ENCODE measurements around the gene ISOC2. TPM values are rescaled to one million over a fixed set of nuclear protein-coding genes. Genes with fewer than 3 reads are reported as not detected.

Gene ISOC2
- total and polyA plus RNA-seq, 9 of the 15 experiments (the other 6 are each of a cell fraction or from before 2014, with no cell fraction given): 1.2 to 229 (median 58.3) TPM

- TF ChIP-seq, protein P1, sequence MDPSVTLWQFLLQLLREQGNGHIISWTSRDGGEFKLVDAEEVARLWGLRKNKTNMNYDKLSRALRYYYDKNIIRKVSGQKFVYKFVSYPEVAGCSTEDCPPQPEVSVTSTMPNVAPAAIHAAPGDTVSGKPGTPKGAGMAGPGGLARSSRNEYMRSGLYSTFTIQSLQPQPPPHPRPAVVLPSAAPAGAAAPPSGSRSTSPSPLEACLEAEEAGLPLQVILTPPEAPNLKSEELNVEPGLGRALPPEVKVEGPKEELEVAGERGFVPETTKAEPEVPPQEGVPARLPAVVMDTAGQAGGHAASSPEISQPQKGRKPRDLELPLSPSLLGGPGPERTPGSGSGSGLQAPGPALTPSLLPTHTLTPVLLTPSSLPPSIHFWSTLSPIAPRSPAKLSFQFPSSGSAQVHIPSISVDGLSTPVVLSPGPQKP (CRISPR knock-in tag; IDR thresholded peaks at IDR 0.05): peak; percentile 89; the same call in 1 of the 2 replicates
- TF ChIP-seq CEBPB (tag; IDR thresholded peaks at IDR 0.05) (no peak), ZNF77 (CRISPR knock-in tag; IDR thresholded peaks at IDR 0.05) (no peak), TBP (optimal IDR thresholded peaks at IDR 0.05; ENCODE audit: low read depth, low read length) (no peak), FIP1L1 (IDR thresholded peaks at IDR 0.05; ENCODE audit: low read depth, low read length, poor library complexity, severe bottlenecking) (peak; percentile 66), YY1 (IDR thresholded peaks at IDR 0.05; ENCODE audit: borderline replicate concordance in 1 of 3, control insufficient read depth in 1 of 3, extremely low read depth in 1 of 3, insufficient read depth in 3 of 3, insufficient read length in 1 of 3, insufficient replicate concordance in 2 of 3, low read depth in 1 of 3, low read length in 2 of 3) (peak in 1 of 3 experiments; percentile 1), ZNF239 (CRISPR knock-in tag; IDR thresholded peaks at IDR 0.05) (no peak), DPF2 (IDR thresholded peaks at IDR 0.05) (peak; percentile 36; the same call in 1 of the 2 replicates), RBM14 (IDR thresholded peaks at IDR 0.05; ENCODE audit: borderline replicate concordance, insufficient read depth, low read depth, low read length) (no peak), DACH1 (IDR thresholded peaks at IDR 0.05; ENCODE audit: partially characterized antibody) (peak; percentile 15), SNIP1 (IDR thresholded peaks at IDR 0.05; ENCODE audit: low read depth) (peak; percentile 87), KAT8 (IDR thresholded peaks at IDR 0.05; ENCODE audit: low read depth) (no peak), GABPA (tag; conservative IDR thresholded peaks at IDR 0.05; ENCODE audit: low read depth) (peak; percentile 48), HNRNPK (IDR thresholded peaks at IDR 0.05; ENCODE audit: low read depth, low read length, poor library complexity, severe bottlenecking) (no peak), ZNF121 (CRISPR knock-in tag; conservative IDR thresholded peaks at IDR 0.05) (peak; percentile 72), AFF1 (IDR thresholded peaks at IDR 0.05; ENCODE audit: low read depth in 1 of 2, partially characterized antibody in 2 of 2) (no peak), MYBL2 (IDR thresholded peaks at IDR 0.05; ENCODE audit: low read depth) (no peak), MYBL2 (CRISPR knock-in tag; IDR thresholded peaks at IDR 0.05; ENCODE audit: borderline replicate concordance) (peak; percentile 42; the same call in 1 of the 2 replicates), MCM2 (IDR thresholded peaks at IDR 0.05; ENCODE audit: low read depth) (no peak)
- TF ChIP-seq, protein P2, sequence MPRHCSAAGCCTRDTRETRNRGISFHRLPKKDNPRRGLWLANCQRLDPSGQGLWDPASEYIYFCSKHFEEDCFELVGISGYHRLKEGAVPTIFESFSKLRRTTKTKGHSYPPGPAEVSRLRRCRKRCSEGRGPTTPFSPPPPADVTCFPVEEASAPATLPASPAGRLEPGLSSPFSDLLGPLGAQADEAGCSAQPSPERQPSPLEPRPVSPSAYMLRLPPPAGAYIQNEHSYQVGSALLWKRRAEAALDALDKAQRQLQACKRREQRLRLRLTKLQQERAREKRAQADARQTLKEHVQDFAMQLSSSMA (CRISPR knock-in tag; IDR thresholded peaks at IDR 0.05): no peak
- TF ChIP-seq, protein P3, sequence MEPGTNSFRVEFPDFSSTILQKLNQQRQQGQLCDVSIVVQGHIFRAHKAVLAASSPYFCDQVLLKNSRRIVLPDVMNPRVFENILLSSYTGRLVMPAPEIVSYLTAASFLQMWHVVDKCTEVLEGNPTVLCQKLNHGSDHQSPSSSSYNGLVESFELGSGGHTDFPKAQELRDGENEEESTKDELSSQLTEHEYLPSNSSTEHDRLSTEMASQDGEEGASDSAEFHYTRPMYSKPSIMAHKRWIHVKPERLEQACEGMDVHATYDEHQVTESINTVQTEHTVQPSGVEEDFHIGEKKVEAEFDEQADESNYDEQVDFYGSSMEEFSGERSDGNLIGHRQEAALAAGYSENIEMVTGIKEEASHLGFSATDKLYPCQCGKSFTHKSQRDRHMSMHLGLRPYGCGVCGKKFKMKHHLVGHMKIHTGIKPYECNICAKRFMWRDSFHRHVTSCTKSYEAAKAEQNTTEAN (CRISPR knock-in tag; IDR thresholded peaks at IDR 0.05): peak; percentile 98
Observed at GRCh38 chr19:55503502-55504251, 42.2 kb upstream of the ISOC2 start (continued).
